Measurements from ENCODE around the gene CAPS.
A peak's percentile ranks its signal among the peaks of the same experiment; 100 is the strongest.
"Not testable (repeated sequence)": the region's sequence is repeated elsewhere in the genome, so short reads cannot be mapped to it uniquely, and the experiment has no call there.

CAPS gene

DNA sequence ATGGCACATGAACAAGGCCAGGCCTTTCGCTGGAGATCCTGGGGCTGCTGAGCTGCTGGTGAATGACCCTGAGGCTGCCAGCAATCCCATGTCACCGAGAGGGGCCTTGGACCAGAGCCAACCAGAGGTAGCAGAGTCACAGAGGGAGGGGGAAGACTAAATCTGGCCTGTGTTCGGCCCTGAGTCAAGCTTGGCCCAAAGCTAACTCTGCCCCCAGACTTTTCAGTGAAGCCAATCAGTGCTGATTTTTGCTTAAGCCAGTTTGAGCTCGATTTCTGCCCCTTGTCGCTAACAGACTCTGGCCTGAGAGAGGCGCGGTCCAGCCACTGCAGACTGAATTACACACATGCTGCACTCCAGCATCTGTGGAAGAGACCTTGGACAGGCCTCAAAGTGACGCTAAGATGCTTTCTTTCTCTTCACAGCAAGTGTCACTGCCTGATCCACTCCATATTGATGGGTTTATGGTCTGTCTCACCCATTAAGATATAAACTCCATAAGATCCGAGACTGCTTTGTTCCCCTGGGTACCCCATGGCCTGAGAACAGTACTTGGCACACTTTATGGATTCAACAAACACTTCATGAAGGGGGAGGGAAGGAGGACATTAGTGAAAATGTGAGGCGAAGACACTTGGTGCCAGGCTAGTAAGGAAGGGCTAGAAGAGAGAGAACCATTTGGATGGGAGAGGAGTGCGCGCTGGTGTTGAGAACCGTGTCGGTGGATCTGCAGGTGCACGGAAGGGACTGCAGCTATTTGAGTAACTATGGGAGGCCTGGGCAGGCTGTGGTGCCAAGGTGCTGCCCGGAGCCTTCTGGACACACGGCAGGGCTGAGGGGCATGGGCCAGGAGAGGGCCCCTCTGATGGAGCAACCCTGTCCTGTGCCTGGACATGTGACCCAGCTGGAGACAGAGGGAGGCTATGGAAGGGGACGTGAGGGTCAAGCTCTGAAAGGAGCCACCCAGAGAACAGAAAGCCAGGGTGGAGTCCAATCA is 46.2 kb downstream of the CAPS start:
- Histone ChIP-seq H3K9me3 (ENCODE audit: control insufficient read depth in 1 of 2, low read length in 2 of 2) (no peaks in the 10 kb centered on the region), H3K27ac (ENCODE audit: low read length) (peak overlapping the region; percentile 11), H3K4me1 (ENCODE audit: control insufficient read depth in 1 of 2, insufficient read depth in 2 of 2, low read length in 2 of 2) (peaks cover 18 to 39% of the 10 kb centered on the region in 2 donors), H3K27me3 (ENCODE audit: low read depth, low read length) (no peaks in the 10 kb centered on the region), H3K36me3 (ENCODE audit: control insufficient read depth in 1 of 2, insufficient read depth in 2 of 2, low read length in 2 of 2) (no peaks in the 10 kb centered on the region), H3K4me3 (ENCODE audit: low read depth in 1 of 2, low read length in 2 of 2) (no peak overlapping the region)

DNA sequence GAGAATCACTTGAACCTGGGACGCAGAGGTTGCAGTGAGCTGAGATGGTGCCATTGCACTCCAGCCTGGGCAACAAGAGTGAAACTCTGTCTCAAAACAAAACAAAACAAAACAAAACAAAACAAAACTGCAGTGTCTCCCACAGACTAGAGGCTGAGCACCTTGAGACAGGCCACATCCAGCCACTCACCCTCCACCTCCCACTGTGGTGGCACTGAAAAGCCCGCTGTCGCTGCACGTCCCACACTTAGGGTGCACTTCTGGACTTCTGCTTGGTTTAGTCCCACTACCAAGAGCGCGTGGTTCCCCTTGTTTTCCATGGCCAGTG is 47.6 kb downstream of the CAPS start:
- Histone ChIP-seq H3K4me3 (ENCODE audit: low read depth in 1 of 2, low read length in 2 of 2) (peak overlapping the region in 1 of 2 donors; percentile 8), H3K27ac (ENCODE audit: low read length) (peak overlapping the region; percentile 49), H3K4me1 (ENCODE audit: control insufficient read depth in 1 of 2, insufficient read depth in 2 of 2, low read length in 2 of 2) (peaks cover 16 to 46% of the 10 kb centered on the region in 2 donors)
- not testable (repeated sequence) for H3K27me3 ChIP-seq (ENCODE audit: low read depth, low read length); H3K36me3 ChIP-seq (ENCODE audit: control insufficient read depth in 1 of 2, insufficient read depth in 2 of 2, low read length in 2 of 2); H3K9me3 ChIP-seq (ENCODE audit: control insufficient read depth in 1 of 2, low read length in 2 of 2)

- H3K4me3 ChIP-seq (ENCODE audit: low read depth in 1 of 2, low read length in 2 of 2) = peak overlapping the region in 1 of 2 donors; percentile 8
These were observed 48.2 kb downstream of the CAPS start for GRCh38 chr19:5961969-5962945.

GRCh38 chr19:5963259-5963658 is 49.2 kb downstream of the CAPS start:
- H3K36me3 ChIP-seq (ENCODE audit: control insufficient read depth in 1 of 2, insufficient read depth in 2 of 2, low read length in 2 of 2); H3K27ac ChIP-seq (ENCODE audit: low read length); H3K27me3 ChIP-seq (ENCODE audit: low read depth, low read length); H3K4me3 ChIP-seq (ENCODE audit: low read depth in 1 of 2, low read length in 2 of 2); H3K9me3 ChIP-seq (ENCODE audit: control insufficient read depth in 1 of 2, low read length in 2 of 2): not testable (repeated sequence)
- H3K4me1 ChIP-seq (ENCODE audit: control insufficient read depth in 1 of 2, insufficient read depth in 2 of 2, low read length in 2 of 2) = peaks cover 32 to 63% of the 10 kb centered on the region in 2 donors

More at GRCh38 chr19:5961969-5962945, 48.2 kb downstream of the CAPS start:
- Histone ChIP-seq H3K4me1 (ENCODE audit: control insufficient read depth in 1 of 2, insufficient read depth in 2 of 2, low read length in 2 of 2) (peaks cover 23 to 53% of the 10 kb centered on the region in 2 donors), H3K9me3 (ENCODE audit: control insufficient read depth in 1 of 2, low read length in 2 of 2) (no peaks in the 10 kb centered on the region), H3K27ac (ENCODE audit: low read length) (peak overlapping the region; percentile 49), H3K27me3 (ENCODE audit: low read depth, low read length) (no peaks in the 10 kb centered on the region), H3K36me3 (ENCODE audit: control insufficient read depth in 1 of 2, insufficient read depth in 2 of 2, low read length in 2 of 2) (no peaks in the 10 kb centered on the region)

- H3K27ac ChIP-seq (ENCODE audit: low read length) = no peak overlapping the region
These were observed 49.8 kb downstream of the CAPS start for GRCh38 chr19:5963855-5964254.

GRCh38 chr19:5964816-5965565 is 50.9 kb downstream of the CAPS start:
- Histone ChIP-seq H3K27ac (ENCODE audit: low read length) (peak overlapping the region; percentile 26), H3K4me1 (ENCODE audit: control insufficient read depth in 1 of 2, insufficient read depth in 2 of 2, low read length in 2 of 2) (peaks cover 44 to 72% of the 10 kb centered on the region in 2 donors), H3K27me3 (ENCODE audit: low read depth, low read length) (no peaks in the 10 kb centered on the region), H3K9me3 (ENCODE audit: control insufficient read depth in 1 of 2, low read length in 2 of 2) (no peaks in the 10 kb centered on the region), H3K4me3 (ENCODE audit: low read depth in 1 of 2, low read length in 2 of 2) (no peak overlapping the region), H3K36me3 (ENCODE audit: control insufficient read depth in 1 of 2, insufficient read depth in 2 of 2, low read length in 2 of 2) (no peaks in the 10 kb centered on the region)

More at GRCh38 chr19:5963855-5964254, 49.8 kb downstream of the CAPS start:
- Histone ChIP-seq H3K9me3 (ENCODE audit: control insufficient read depth in 1 of 2, low read length in 2 of 2) (no peaks in the 10 kb centered on the region), H3K4me1 (ENCODE audit: control insufficient read depth in 1 of 2, insufficient read depth in 2 of 2, low read length in 2 of 2) (peaks cover 38 to 69% of the 10 kb centered on the region in 2 donors), H3K4me3 (ENCODE audit: low read depth in 1 of 2, low read length in 2 of 2) (no peak overlapping the region), H3K36me3 (ENCODE audit: control insufficient read depth in 1 of 2, insufficient read depth in 2 of 2, low read length in 2 of 2) (no peaks in the 10 kb centered on the region), H3K27me3 (ENCODE audit: low read depth, low read length) (no peaks in the 10 kb centered on the region)

Measured in muscle layer of duodenum (tissue), 2 donors.